Endodermal cell (in vitro differentiated cells): ENCODE measurements around the gene DNHD1. TPM values are rescaled to one million over a fixed set of nuclear protein-coding genes. Genes with fewer than 3 reads are reported as not detected.

Experiments
- DNase-seq: peaks from one replicate; pipeline ENCODE4 v3.0.0-alpha.2; 2017
- H3K27ac ChIP-seq: 2 replicates; pipeline ENCODE4 v1.5.1; 2013; ENCODE audit warnings: mild to moderate bottlenecking, low read depth, low read length, moderate library complexity
- H3K27me3 ChIP-seq: 2 replicates; pipeline ENCODE4 v1.6.1; 2013; ENCODE audit warnings: mild to moderate bottlenecking, low read length, moderate library complexity; ENCODE audit not compliant: insufficient read depth, control insufficient read depth, poor library complexity, severe bottlenecking
- H3K36me3 ChIP-seq: 2 replicates; pipeline ENCODE4 v1.7.0; 2013; ENCODE audit warnings: mild to moderate bottlenecking, low read length, moderate library complexity; ENCODE audit not compliant: control insufficient read depth, insufficient read depth
- H3K4me1 ChIP-seq: one replicate; pipeline ENCODE4 v1.7.0; 2013; ENCODE audit warnings: low read length; ENCODE audit not compliant: control insufficient read depth, insufficient read depth
- H3K4me3 ChIP-seq: 2 replicates; pipeline ENCODE4 v1.5.1; 2013; ENCODE audit warnings: mild to moderate bottlenecking, low read length, moderate library complexity
- H3K9ac ChIP-seq: 2 replicates; pipeline ENCODE4 v1.6.1; 2013; ENCODE audit warnings: mild to moderate bottlenecking, low read length, moderate library complexity; ENCODE audit not compliant: poor library complexity, severe bottlenecking; ENCODE audit errors: extremely low read depth
- H3K9me3 ChIP-seq: 2 replicates; pipeline ENCODE4 v1.6.1; 2013; ENCODE audit warnings: mild to moderate bottlenecking, low read length, moderate library complexity; ENCODE audit not compliant: control insufficient read depth
- H3K27ac Mint-ChIP-seq: 2 replicates; pipeline ENCODE4 v1.8.0; 2020; ENCODE audit warnings: mixed read lengths
- H3K27me3 Mint-ChIP-seq: 2 replicates; pipeline ENCODE4 v1.8.0; 2021; ENCODE audit warnings: mild to moderate bottlenecking, mixed read lengths; ENCODE audit not compliant: insufficient read depth
- H3K36me3 Mint-ChIP-seq: 2 replicates; pipeline ENCODE4 v1.8.0; 2020; ENCODE audit warnings: low read depth, mixed read lengths
- H3K4me1 Mint-ChIP-seq: 2 replicates; pipeline ENCODE4 v1.8.0; 2020; ENCODE audit warnings: mixed read lengths
- H3K4me3 Mint-ChIP-seq: 2 replicates; pipeline ENCODE4 v1.8.0; 2020; ENCODE audit warnings: mild to moderate bottlenecking, moderate library complexity, mixed read lengths
- H3K9me3 Mint-ChIP-seq: 2 replicates; pipeline ENCODE4 v1.8.0; 2020; ENCODE audit warnings: mild to moderate bottlenecking, mixed read lengths
- CTCF ChIP-seq: fragments of 200-600 bp; sonication (generic); conservative IDR thresholded peaks from 2 replicates; pipeline ENCODE4 v1.5.0; 2021; ENCODE audit warnings: antibody characterized with exemption, mild to moderate bottlenecking
- WGBS, 2 experiments: methylation state at CpG; one replicate each; pipeline versions ENCODE4 v1.1.5 to v1.1.7; 2013; ENCODE audit warnings: missing lambda C conversion rate in 2 of 2, mixed read lengths in 1 of 2; ENCODE audit not compliant: insufficient coverage in 1 of 2, insufficient read length in 1 of 2; 5-methylcytosine and 5-hydroxymethylcytosine counted together
- total RNA-seq, 2 donors: library from RNA; stranded (reverse); fragmentation: NEBNext Ultra II Directional in 1 of 2; extraction: Animal tissue kit (Norgen Biotek cat#: 25700) in 1 of 2; gene quantifications; 2 replicates in 1 of 2; 3 replicates in 1 of 2; pipeline ENCODE4 v1.2.1, GENCODE V29; 2021

Gene DNHD1
- total RNA-seq, 2 donors from 2014 or later = 11.0 to 12.2 TPM

GRCh38 chr11:6557063-6557462, 60.0 kb downstream of the DNHD1 start:
- no peak for TF ChIP-seq CTCF
- no peaks in the 10 kb centered on the region for H3K27me3 Mint-ChIP-seq
- no peak overlapping the region for H3K27ac Mint-ChIP-seq
- Histone ChIP-seq H3K9ac (no peak overlapping the region), H3K4me1 (no peaks in the 10 kb centered on the region), H3K27ac (no peak overlapping the region), H3K36me3 (no peaks in the 10 kb centered on the region), H3K4me3 (no peak overlapping the region), H3K9me3 (no peaks in the 10 kb centered on the region), H3K27me3 (no peaks in the 10 kb centered on the region)
- no peaks in the 10 kb centered on the region for H3K9me3 Mint-ChIP-seq
- peak; percentile 22 for DNase-seq
- WGBS, 2 experiments = 92 to 100% methylated on average over 7 to 11 of the region's 11 CpGs
- peaks cover 4% of the 10 kb centered on the region for H3K4me1 Mint-ChIP-seq
- no peaks in the 10 kb centered on the region for H3K36me3 Mint-ChIP-seq
- H3K4me3 Mint-ChIP-seq = no peak overlapping the region

GRCh38 chr11:6557761-6558674, 60.9 kb downstream of the DNHD1 start:
- DNase-seq = peak; percentile 28
- Mint-ChIP-seq H3K4me1 (peaks cover 4% of the 10 kb centered on the region), H3K9me3 (no peaks in the 10 kb centered on the region), H3K36me3 (no peaks in the 10 kb centered on the region), H3K27ac (no peak overlapping the region), H3K4me3 (no peak overlapping the region), H3K27me3 (no peaks in the 10 kb centered on the region)
- whole genome bisulfite sequencing, 2 experiments = 94% methylated on average over 9 to 14 of the region's 14 CpGs
- no peaks in the 10 kb centered on the region for H3K9me3 ChIP-seq
- no peak overlapping the region for H3K27ac ChIP-seq
- H3K4me3 ChIP-seq = no peak overlapping the region
- H3K4me1 ChIP-seq = no peaks in the 10 kb centered on the region
- no peak for TF ChIP-seq CTCF
- no peaks in the 10 kb centered on the region for H3K36me3 ChIP-seq
- H3K27me3 ChIP-seq = no peaks in the 10 kb centered on the region
- no peak overlapping the region for H3K9ac ChIP-seq

- WGBS, 2 experiments = 82 to 92% methylated on average over 1 of the region's 1 CpG
- Histone ChIP-seq H3K4me3 (no peak overlapping the region), H3K4me1 (no peaks in the 10 kb centered on the region), H3K27ac (no peak overlapping the region), H3K9me3 (no peaks in the 10 kb centered on the region), H3K9ac (no peak overlapping the region), H3K27me3 (no peaks in the 10 kb centered on the region), H3K36me3 (no peaks in the 10 kb centered on the region)
- no peak overlapping the region for H3K4me3 Mint-ChIP-seq
- H3K4me1 Mint-ChIP-seq = peaks cover 4% of the 10 kb centered on the region
- no peak for DNase-seq
- H3K27ac Mint-ChIP-seq = no peak overlapping the region
- H3K9me3 Mint-ChIP-seq = no peaks in the 10 kb centered on the region
- TF ChIP-seq CTCF = no peak
- H3K36me3 Mint-ChIP-seq = no peaks in the 10 kb centered on the region
- H3K27me3 Mint-ChIP-seq = no peaks in the 10 kb centered on the region
Observed at GRCh38 chr11:6559369-6559768, 62.3 kb downstream of the DNHD1 start.
